Stimulated activated CD4-positive, alpha-beta T cell treated with anti-CD3 and anti-CD28 coated beads, Interleukin-12 subunit alpha, Interleukin-12 subunit beta, amount 100 ng/mL, for 48 hours (primary cell): ENCODE measurements around the gene OXGR1.
"Not testable (repeated sequence)": the region's sequence is repeated elsewhere in the genome, so short reads cannot be mapped to it uniquely, and the experiment has no call there.

Experiments
- DNase-seq, 3 donors: peaks; one replicate each; pipeline ENCODE4 v3.0.0-alpha.2; 2020; ENCODE audit warnings: low read depth in 2 of 3, low spot score in 1 of 3

Gene OXGR1

DNA sequence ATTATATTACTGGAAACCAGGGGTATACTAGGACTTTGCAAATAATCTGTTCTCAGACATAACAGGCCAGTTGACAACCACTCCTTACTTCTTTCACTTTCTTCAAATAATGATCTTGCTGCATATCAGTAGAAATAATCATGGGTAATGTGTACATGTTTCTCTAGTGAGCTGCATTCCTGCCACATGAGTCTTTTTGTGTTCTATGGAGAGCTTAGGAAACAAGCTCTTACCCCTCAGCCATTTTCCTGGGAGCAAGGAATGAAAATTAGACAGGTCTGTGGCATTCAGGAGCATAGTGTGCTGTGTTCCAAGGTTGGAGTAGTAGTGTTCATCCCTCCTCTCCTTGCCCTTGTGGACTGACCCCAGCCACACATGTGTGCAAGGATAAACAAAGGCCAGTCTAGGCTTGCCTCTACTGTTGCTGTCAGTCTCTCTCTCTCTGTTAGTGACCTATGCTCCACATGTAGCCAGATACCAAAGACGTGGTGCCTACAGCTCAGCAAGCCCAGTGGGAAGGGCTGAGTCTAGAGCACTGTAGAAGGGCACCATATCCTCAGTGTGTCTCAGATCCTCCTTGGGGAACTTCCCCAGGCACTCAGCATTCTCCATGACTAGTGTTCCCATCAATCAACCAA is 11.5 kb upstream of the OXGR1 start:
- no peak for DNase-seq

DNA sequence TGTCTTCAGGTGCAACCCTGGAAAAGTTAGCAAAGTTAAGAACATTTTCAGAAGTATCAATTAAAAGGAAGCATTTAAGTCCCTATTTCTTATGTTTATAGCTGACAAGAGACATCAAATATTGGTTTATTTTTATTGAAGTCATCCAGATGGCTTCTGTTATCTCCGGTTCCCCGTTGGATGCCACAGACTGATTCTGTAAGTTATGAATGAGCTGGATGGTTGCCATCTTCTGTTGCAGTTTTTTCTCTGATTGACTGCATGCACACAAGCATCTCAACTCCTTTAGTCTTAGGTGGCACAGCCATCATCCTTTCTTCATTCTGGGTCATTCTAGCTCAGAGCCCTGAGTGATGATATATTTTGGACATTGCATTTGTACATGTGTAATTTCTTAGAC is 10.6 kb upstream of the OXGR1 start:
- no peak for DNase-seq

DNA sequence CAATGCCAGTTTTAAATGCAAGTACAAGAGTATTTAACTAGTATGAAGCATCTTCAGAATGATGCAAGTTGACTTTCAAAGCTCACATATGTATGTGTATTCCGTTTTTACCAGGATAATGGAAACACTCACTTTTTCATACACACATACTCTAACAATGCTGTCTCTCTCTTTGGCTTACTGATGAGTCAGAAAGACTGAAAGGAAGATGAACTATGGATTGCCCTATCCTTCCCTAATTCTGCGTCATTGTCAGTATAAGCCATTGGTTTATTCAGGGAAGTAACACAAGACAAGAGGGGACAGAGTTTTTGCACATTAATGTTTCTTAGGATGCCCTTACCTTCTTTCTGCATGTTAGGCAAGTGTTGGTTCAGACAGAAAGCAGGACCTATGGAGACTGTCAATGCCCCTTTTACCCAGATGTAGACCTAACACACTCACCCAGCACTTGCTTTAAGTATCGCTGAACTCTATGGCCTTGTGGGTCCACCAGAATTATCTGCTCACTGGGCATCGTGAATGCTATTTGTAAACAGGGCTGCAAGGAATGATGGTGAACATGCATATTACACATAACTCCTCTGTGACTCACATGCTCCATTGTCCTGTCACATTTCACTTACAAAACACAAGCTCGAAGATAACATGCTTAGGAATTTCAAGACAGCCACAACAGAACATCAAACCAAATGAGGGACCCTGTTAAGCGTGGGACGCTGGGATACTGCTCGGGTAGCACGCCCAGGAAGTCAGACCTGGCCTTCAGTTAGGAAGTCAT is 10.0 kb upstream of the OXGR1 start:
- no peak for DNase-seq

DNA sequence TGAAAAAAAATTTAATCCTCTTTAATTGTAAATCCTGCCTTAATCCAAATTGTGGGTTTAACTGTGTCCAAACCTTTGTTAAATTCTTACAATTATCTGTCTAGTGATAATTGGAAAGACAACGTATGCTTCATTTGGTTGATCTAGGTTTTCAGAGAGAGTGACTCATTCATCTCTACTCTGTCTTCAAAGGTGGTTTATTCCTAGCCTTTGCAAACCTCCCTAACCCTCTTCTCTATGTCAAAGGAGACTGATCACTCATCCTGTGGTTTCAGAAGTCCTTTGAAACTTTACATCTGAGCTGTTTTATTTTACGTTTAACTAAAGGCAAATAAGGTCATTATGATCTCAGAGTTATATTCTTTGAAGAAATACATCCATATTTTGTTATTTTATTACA is 8.8 kb upstream of the OXGR1 start:
- DNase-seq, result no peak

DNA sequence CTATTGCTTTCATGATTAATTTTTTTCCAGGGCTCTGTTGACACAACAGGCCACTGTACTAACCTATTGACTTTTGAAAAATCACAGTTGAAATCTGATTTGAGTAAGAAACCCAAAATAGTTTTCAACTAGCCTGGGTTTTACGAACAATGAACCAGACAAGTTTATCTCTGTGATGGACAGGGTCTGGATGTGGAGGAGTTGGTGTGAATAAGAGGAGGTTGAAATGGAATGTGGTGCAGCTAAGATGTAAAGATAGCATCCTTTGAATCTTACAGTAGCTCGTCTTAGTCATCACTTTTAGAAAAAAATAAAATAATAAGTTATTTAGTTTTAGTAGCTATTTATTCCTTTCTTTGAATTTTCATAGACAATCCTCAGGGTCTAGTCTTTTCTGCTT is 8.3 kb upstream of the OXGR1 start:
- DNase-seq, result no peak

DNA sequence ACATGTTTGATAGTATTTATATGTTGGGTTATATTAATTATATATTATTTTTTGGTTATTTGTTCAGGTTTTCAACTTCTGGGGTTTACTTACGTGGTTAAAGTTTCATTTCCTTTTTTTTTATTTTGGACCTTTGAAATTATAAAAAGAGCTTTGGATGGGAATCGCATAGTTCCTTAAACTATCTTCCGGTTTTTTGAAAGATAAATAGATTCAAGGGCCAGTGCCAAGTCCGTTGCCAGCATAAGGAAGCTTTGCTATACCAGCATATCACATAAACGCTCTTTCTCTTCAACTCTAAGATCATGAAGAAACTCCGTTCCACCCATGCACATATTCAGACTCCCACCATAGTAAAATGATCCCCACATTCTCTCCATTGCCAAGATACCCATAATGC is 7.4 kb upstream of the OXGR1 start:
- DNase-seq, result no peak

DNA sequence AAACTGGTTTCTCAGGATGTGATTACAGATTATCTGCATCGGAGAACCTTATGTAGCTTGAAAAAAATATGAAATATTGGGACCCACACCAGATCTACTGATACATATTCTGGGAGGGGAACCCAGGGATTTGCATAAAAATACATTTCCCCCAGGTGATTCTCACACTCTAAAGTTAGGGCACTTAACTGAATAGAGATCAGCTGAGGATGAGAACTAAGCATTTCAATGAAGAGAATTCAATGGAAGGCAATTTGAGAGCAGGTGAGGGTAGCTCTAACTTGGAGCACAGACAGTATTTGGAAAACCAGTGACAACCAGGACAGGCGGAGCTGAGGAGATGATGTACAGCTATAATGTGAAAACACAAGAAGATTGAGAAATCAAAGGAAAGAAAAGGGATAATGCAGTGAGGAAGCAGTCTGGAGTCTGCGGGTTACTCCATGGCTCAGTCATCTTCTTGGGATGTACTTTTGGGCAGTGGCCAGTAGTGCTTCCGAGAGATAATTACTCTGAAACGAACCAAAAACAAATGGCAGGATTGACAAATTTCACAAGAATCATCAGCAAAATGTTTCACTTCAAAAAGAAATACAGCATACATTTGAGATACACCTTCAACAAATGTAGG is 6.1 kb upstream of the OXGR1 start:
- DNase-seq, result no peak

DNA sequence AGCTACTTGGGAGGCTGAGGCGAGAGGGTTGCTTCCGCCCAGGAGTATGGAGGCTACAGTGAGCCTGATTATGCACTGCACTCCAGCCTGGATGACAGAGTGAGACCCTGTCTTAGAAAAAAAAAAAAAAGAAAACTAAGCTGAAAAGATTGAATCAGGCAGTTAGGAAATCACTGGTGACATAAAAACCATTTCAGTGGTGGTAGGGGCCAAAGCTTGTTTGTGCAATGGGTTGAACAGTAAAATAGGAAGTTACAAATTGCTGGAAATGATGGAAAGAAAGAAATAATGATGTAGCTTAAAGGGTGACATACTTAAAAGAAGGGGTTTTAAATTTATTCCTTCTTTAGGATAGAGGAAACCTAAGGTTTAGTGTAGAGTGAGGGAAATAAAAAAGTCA is 4.8 kb upstream of the OXGR1 start:
- DNase-seq, result no peak

DNA sequence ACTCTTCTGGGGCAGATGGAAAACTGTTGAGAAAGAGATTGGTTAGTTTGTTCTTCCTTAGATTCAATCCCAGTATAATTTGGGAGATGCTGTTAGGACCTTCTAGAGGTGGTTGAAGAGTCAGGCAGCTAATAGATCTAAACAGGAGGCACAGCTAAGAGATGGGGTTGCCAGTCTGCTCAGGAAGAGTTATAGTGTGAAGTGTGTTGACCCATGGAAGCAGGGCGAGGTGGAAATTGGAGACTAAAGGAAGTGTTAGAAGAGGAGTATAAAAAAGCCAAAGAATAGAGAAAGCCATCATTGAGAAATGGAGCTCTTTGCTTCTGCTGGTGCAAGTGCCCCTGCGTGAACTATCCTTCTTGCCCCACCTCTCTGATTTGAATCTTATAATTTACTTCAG is 3.8 kb upstream of the OXGR1 start:
- DNase-seq, result no peak

DNA sequence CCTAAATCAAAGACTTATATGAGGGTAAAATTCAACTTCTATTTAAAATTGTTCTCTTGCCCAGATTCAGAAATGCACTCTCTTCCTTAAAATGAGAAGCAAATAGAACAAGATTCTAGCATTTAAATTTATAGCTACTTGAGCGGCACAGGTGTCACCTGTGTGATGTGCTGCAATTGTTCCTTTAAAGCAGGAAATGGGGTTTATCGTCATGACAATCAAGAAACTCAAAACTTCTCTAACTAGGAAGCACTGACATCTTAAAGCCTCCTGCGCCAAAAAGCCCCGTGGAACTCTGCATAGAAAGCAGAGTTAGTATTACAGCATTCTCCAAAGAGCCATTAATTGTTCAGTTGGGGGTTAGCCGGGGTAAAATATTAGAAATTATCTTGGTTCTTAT is 2.6 kb upstream of the OXGR1 start:
- no peak for DNase-seq

DNA sequence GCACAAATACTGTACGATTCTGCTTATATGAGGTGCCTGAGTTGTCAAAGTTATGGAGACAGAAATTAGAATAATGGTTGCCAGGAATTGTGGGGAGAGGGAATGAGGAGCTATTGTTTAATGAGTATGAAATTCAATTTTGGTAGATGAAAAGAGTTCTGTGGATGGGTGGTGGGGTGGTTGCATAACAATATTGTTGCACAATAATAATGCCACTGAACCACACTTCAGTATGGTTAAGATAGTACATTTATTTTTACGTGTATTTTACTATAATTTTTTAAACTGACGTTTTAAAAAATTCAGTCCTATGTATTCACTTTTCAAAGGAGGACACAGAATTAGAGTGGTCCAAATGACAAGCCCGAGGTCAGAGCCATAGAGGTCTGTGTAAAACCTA is 1.8 kb upstream of the OXGR1 start:
- no peak for DNase-seq

DNA sequence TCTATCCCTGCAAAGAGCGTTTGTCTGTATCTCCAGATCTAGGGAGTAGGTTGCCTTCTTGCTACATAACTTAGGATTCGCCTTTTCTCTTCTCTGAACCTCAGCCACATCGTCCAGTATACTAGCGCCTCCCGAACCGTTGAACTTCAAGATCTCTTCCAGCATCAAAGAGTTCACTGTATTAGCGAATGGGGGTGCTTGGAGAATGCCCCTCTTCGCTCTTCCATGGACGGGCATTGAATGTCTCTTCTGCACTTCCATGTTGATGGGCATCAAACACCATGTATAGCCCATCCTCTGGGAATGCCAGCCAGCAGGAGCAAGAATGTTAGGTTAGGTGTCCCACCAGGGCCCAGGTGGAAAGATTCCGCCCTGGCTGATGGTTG is 575 bp upstream of the OXGR1 start:
- no peak for DNase-seq

DNA sequence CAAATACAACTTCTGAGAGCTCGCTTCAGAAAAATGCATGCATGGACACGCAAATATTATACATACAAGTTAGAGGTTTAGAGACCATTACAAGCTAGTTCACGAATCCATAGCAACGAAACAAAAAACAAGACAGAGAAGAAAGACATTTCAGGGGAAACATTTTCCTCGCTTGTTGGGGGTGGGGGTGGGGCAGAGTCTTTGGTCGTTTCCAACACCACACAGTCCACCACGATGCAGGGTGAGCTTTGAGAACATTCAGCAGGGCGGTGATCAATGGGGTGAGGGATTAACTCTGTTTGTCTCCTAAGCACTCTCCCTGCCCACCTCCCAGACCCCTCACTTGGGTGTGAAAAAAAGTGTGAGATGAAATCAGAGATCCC is 651 bp downstream of the OXGR1 start:
- DNase-seq, result no peak

DNA sequence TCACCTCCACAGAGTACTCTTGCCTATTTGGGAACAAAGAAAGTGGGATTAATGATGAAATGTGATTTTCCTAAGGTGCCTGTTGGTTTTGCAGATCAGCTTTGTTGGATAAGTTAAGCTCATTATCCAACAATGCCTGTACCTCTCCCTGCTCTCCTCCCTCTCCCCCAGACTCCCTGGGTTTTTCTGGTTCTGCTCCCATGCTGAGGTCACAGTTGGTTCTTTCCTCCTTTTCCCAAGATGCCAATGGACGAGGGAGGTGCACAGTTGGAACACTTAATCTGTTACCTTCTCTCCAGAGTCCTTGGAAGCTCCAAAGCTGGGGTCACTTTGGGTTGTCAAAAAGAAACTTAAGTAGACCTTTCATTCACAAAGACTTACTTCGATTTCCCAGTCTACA is 1.6 kb downstream of the OXGR1 start:
- no peak for DNase-seq

DNA sequence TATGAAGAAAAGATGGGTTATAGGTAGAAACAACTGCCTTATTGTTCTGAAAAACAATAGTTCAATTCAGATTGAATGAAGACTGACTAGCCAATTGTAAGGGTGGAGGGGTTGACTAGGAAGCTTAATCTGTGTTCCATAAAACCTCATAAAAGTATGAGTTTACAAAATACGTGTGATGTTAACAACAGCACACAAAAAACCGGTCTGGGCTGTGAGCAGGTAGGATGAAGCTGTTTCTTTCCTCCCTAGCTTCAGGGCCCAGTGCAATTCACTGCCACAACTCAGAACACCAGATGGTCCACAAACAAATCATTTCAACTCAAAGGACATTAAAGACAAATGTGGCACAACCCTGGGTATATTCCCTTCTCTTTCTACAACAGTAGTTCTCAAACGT is 3.2 kb downstream of the OXGR1 start:
- DNase-seq, result no peak

DNA sequence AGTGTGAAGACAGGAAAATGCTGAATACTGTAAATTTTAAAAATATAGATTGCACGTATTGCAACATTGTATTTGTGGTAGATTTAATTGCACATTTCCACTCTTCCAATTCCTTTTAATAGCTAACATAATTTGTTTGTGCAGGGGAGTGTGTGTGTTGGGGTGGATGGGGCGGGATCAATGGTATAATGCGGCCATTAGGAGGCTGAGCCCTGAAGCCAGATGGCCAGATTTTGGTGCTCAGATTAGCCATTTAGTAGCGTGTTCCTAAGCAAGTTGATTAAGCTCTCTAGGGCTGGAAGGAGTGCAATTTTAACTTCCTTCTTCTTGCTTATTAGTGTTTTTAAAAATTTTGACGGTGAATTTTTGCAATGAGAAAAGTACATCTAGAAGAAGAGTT is 5.8 kb downstream of the OXGR1 start:
- DNase-seq, result no peak

DNA sequence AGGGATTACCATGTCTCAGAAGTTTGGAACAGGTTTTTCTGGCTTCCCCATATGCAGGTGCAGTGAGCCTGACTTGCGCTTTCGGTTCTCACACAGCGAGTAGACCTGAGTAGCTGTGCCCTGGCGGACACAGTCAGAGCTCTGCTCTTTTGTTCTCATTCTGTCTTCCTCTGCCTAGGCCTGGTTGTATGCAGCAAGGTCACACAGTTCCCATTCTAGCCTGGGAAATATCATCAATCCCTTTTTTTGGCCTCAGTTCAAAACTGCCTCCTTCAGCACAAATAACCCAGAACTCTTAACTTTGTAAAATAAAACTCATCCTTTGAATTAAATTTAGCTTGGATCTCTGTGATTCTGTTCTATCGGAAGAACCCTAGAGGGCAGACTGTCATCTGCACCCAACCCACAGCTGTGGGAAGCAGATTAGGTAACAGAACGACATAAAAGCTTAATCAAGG is 10.2 kb downstream of the OXGR1 start:
- DNase-seq, result no peak

DNA sequence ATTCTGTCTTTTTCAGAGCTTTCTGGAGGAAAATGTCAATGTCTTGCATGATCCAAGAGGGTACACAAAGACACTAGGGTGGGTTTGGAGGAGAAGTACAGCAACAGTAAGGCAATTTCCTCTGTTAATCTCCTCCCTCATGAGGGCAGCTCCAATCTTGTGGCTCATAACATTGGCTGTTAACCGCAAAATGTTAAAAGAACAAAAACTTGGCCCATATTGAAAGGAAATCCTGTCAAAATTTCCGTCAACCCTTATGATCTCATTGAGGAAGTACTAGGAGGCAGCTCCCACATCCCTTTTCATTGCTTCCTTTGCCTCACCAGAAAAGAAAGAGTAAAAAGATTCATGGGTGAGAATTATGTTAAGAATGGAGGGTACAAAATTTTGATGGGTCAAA is 11.6 kb downstream of the OXGR1 start:
- no peak for DNase-seq

DNA sequence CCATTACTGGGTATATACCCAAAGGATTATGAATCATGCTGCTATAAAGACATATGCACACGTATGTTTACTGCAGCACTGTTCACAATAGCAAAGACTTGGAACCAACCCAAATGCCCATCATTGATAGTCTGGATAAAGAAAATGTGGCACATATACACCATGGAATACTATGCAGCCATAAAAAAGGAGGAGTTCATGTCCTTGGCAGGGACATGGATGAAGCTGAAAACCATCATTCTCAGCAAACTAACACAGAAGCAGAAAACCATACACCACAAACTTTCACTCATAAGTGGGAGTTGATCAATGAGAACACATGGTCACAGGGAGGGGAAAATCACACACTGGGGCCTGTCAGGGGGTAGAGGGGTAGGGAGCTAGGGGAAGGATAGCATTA is 14.4 kb downstream of the OXGR1 start:
- DNase-seq, result not testable (repeated sequence)

DNA sequence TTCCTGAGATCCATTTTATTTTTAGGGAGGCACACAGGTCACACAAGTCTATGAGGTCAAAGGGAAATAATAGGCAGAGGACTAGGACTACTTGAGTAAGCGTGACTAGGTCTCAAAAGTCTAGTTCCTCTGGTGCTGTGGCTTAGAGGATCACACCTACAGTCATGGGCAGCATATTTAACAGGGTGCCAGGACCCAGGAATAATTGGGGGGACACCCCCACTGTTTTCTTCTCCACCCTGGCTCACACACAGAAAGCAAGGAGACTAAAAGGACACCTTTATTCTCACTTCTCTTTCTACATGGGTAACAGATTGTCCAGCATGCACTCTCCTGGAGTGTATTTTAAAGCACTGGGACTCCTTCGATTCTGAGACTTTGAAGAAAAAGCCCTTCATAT is 26.2 kb downstream of the OXGR1 start:
- no peak for DNase-seq

DNA sequence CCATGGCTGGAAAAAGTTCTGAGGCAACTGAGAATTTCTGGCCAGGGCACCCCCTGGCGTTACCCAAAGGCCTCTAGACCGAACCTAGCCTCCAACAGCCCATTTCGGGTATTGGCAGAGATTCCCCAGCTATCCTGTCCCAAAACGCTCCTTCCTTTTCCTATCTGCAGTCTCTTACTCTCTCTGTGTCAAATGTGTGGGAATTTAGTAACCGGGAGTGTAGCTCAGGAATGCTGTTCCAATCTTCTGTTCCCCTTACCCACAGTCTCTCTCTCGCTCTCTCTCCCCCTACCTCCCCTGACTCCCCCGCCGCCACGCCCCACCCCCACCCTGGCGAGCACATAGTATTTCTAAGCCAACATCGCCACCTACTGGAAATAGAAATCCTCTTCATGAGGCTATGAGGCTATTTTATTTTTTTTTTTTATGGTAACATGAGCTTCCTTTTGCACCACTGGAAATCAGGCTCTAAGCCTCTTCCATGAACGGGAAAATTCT is 27.0 kb downstream of the OXGR1 start:
- DNase-seq, result no peak

DNA sequence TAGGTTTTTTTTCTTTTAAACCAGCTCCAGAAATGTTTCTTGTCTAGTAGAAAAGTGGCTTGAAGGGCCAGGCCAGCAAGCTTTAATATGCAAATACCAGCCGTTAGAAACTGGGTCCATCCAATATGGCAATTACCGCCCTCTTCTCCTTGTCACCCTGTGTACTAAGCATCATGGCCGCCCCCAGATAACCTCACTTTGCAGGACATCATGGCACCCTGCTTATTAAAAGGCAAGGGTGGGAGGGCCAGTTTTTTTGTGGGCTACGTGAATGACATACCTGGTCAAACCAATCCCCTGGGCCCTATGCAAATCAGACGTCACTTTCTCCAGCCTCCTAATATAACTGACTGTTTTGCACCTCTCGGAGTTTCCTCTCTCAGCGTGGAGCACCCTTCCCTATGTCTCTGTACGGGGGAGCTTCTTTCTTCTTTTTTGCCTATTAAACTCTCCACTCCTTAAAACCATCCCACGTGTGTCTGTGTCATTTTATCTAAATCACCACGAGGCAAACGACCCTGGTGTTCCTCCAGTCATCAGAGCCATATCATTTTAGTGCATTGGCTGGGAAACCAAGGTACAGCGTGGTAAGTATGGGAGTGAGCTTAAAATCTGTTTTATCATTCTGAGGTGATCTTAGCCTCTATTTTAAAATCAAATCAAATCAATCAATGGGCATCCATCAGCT is 27.7 kb downstream of the OXGR1 start:
- no peak for DNase-seq
